Endothelial cell of umbilical vein (primary cell): ENCODE measurements around the gene IQCH. TPM values are rescaled to one million over a fixed set of nuclear protein-coding genes. Genes with fewer than 3 reads are reported as not detected.
A peak's percentile ranks its signal among the peaks of the same experiment; 100 is the strongest.

Experiments used
- BruUV-seq: library from RNA; stranded (reverse); fragments of 400-500 nt; replicated peaks from 2 replicates; lab custom pipeline; 2021; lab: Mats Ljungman, UMichigan
- CTCF ChIA-PET: fragments of 300-600, 350-600 bp; sonication (Branson Sonifier 250); formaldehyde crosslinking; loops from one replicate; lab custom pipeline; 2021; ENCODE audit warnings: antibody characterized with exemption, inconsistent platforms; lab: Charles Lee
- POLR2A ChIA-PET: fragments of 300-600, 350-600 bp; sonication (Branson Sonifier 250); formaldehyde crosslinking; loops from one replicate; lab custom pipeline; 2021; ENCODE audit warnings: antibody characterized with exemption, inconsistent platforms; lab: Charles Lee
- DNase-seq: peaks from one replicate; pipeline ENCODE4 v3.0.0-alpha.2; 2011; ENCODE audit warnings: low read depth, low spot score
- FAIRE-seq: peaks from 2 replicates; lab custom pipeline; 2011; peaks lifted over from hg19 to GRCh38; lab: Jason Lieb, UNC
- H2AFZ ChIP-seq: 2 replicates; pipeline ENCODE4 v1.6.0; 2012; ENCODE audit warnings: low read depth, low read length, control low read depth, inconsistent platforms
- H3K27ac ChIP-seq: 2 replicates; pipeline ENCODE4 v1.5.1; 2011; ENCODE audit warnings: low read depth, mild to moderate bottlenecking, control low read depth, low read length, moderate library complexity; ENCODE audit not compliant: insufficient read depth
- H3K27me3 ChIP-seq, 2 experiments: 2 replicates each; pipeline versions ENCODE4 v1.6.0 to v1.6.1; 2011; ENCODE audit warnings: low read length in 2 of 2, mixed read lengths in 1 of 2; ENCODE audit not compliant: control insufficient read depth in 2 of 2, insufficient read depth in 2 of 2
- H3K36me3 ChIP-seq, 2 experiments: 2 replicates in 1 of 2; 3 replicates in 1 of 2; pipeline ENCODE4 v1.5.1; 2011; ENCODE audit warnings: low read length in 2 of 2, mild to moderate bottlenecking in 1 of 2, moderate library complexity in 1 of 2; ENCODE audit not compliant: control insufficient read depth in 2 of 2, insufficient read depth in 2 of 2; ENCODE audit errors: extremely low read depth in 1 of 2
- H3K4me1 ChIP-seq: 3 replicates; pipeline ENCODE4 v1.5.1; 2011; ENCODE audit warnings: mild to moderate bottlenecking, low read length; ENCODE audit not compliant: control insufficient read depth, insufficient read depth; ENCODE audit errors: extremely low read depth
- H3K4me2 ChIP-seq: 2 replicates; pipeline ENCODE4 v1.6.1; 2011; ENCODE audit warnings: low read length, control low read depth, mixed read lengths; ENCODE audit not compliant: insufficient read depth
- H3K4me3 ChIP-seq, 3 experiments: fragments of 200-600 bp in 1 of 3; sonication (generic), shearing (Covaris generic) in 1 of 3; replicated peaks in 1 of 3; 2 replicates each; pipeline ENCODE4 v1.5.1; 2011 to 2016; ENCODE audit warnings: control low read depth in 3 of 3, low read length in 3 of 3, mild to moderate bottlenecking in 2 of 3, inconsistent platforms in 1 of 3, low read depth in 1 of 3, moderate library complexity in 1 of 3; ENCODE audit not compliant: insufficient read depth in 1 of 3
- H3K79me2 ChIP-seq: 2 replicates; pipeline ENCODE4 v1.6.0; 2012; ENCODE audit warnings: low read length, inconsistent platforms; ENCODE audit not compliant: control insufficient read depth, insufficient read depth
- H3K9ac ChIP-seq: replicated peaks from 2 replicates; pipeline ENCODE3; 2011; ENCODE audit warnings: low read length, control low read depth; ENCODE audit not compliant: insufficient read depth; ENCODE audit errors: extremely low read depth
- H3K9me1 ChIP-seq: replicated peaks from 3 replicates; pipeline ENCODE4 v1.6.0; 2011; ENCODE audit warnings: mild to moderate bottlenecking, low read length; ENCODE audit not compliant: control insufficient read depth, insufficient read depth; ENCODE audit errors: extremely low read depth
- H3K9me3 ChIP-seq: replicated peaks from 2 replicates; pipeline ENCODE4 v1.5.1; 2012; ENCODE audit warnings: low read length, inconsistent platforms; ENCODE audit not compliant: control insufficient read depth, insufficient read depth
- H4K20me1 ChIP-seq: replicated peaks from 2 replicates; pipeline ENCODE3; 2011; ENCODE audit warnings: mild to moderate bottlenecking, low read length; ENCODE audit not compliant: control insufficient read depth, insufficient read depth; ENCODE audit errors: extremely low read depth
- EZH2 ChIP-seq: IDR thresholded peaks from 2 replicates; pipeline ENCODE4 v1.6.1; 2012; ENCODE audit warnings: borderline replicate concordance, low read depth, mild to moderate bottlenecking, moderate library complexity, low read length, inconsistent platforms; ENCODE audit not compliant: severe bottlenecking
- FOS ChIP-seq: IDR thresholded peaks from 2 replicates; pipeline ENCODE4 v1.6.1; 2011; ENCODE audit warnings: mild to moderate bottlenecking, low read length, moderate library complexity, borderline replicate concordance; ENCODE audit not compliant: insufficient read depth
- GATA2 ChIP-seq: IDR thresholded peaks from 2 replicates; pipeline ENCODE4 v1.7.0; 2011; ENCODE audit warnings: low read depth, mild to moderate bottlenecking, moderate library complexity, mixed read lengths, low read length; ENCODE audit not compliant: insufficient read length, insufficient read depth
- JUN ChIP-seq: IDR thresholded peaks from 2 replicates; pipeline ENCODE4 v1.6.1; 2011; ENCODE audit warnings: borderline replicate concordance, low read depth; ENCODE audit not compliant: insufficient read length, insufficient read depth
- POLR2AphosphoS5 ChIP-seq: IDR thresholded peaks from 2 replicates; pipeline ENCODE4 v1.6.1; 2012; ENCODE audit warnings: low read depth, mild to moderate bottlenecking, control low read depth, low read length, moderate library complexity; ENCODE audit not compliant: insufficient read depth
- dilution Hi-C: fragments of 300-500 bp; cut with MboI; formaldehyde crosslinking; loops from one replicate; pipeline ENCODE4 v1.15.0; 2019; ENCODE audit warnings: low sequenced_read_pairs; ENCODE audit not compliant: extremely low pct_ligation_motif_present
- intact Hi-C: fragments of 100-400 bp; cut with micrococcal nuclease; formaldehyde crosslinking; loops from one replicate; pipeline ENCODE4 v1.10.0; 2022
- polyA plus RNA-seq, 4 experiments: library from polyadenylated mRNA; depleted of rRNA in 3 of 4; stranded (reverse) in 3 of 4; unstranded in 1 of 4; fragments of >200 nt; gene quantifications; 2 replicates each; pipeline versions ENCODE4 v1.2.1 to v1.2.3, GENCODE V29; 2011 to 2012; ENCODE audit warnings: missing spikeins in 1 of 4
- total RNA-seq: library from RNA; stranded (reverse); gene quantifications from 2 replicates; pipeline ENCODE4 v1.2.3, GENCODE V29; 2021
- TF ChIP-seq, protein P1 (sequence below), 2 donors: IDR thresholded peaks; 1 replicate in 1 of 2; 2 replicates in 1 of 2; pipeline ENCODE4 v1.5.1; 2011; ENCODE audit warnings: low read length in 2 of 2, mild to moderate bottlenecking in 2 of 2, moderate library complexity in 2 of 2, control low read depth in 1 of 2, inconsistent platforms in 1 of 2, low read depth in 1 of 2; ENCODE audit not compliant: insufficient read depth in 1 of 2; ENCODE audit errors: extremely low read depth in 1 of 2

IQCH gene
- total and polyA plus RNA-seq, 2 donors (not counting 3 experiments of a cell fraction or from before 2014, with no cell fraction given), result 0.29 to 0.51 TPM

- Histone ChIP-seq H3K27ac (no peak overlapping the region), H3K27me3 (no peaks in the 10 kb centered on the region), H3K36me3 (no peaks in the 10 kb centered on the region), H3K79me2 (no peaks in the 10 kb centered on the region), H3K9me1 (no peaks in the 10 kb centered on the region), H3K4me1 (peaks cover 7% of the 10 kb centered on the region), H2AFZ (peak overlapping the region; percentile 79), H3K9ac (no peak overlapping the region), H4K20me1 (no peaks in the 10 kb centered on the region), H3K9me3 (no peaks in the 10 kb centered on the region), H3K4me2 (peak overlapping the region; percentile 45), H3K4me3 (peak overlapping the region in 1 of 3 experiments; percentile 47)
- dilution Hi-C loops (no loop called here), intact Hi-C loops (loop anchor here (1.0 kb wide), 1 partner anchor 335 kb away; no protein-coding TSS in a partner anchor)
- no peak for TF ChIP-seq FOS
- no peak for TF ChIP-seq GATA2
- no peak for TF ChIP-seq JUN
- TF ChIP-seq, protein P1, sequence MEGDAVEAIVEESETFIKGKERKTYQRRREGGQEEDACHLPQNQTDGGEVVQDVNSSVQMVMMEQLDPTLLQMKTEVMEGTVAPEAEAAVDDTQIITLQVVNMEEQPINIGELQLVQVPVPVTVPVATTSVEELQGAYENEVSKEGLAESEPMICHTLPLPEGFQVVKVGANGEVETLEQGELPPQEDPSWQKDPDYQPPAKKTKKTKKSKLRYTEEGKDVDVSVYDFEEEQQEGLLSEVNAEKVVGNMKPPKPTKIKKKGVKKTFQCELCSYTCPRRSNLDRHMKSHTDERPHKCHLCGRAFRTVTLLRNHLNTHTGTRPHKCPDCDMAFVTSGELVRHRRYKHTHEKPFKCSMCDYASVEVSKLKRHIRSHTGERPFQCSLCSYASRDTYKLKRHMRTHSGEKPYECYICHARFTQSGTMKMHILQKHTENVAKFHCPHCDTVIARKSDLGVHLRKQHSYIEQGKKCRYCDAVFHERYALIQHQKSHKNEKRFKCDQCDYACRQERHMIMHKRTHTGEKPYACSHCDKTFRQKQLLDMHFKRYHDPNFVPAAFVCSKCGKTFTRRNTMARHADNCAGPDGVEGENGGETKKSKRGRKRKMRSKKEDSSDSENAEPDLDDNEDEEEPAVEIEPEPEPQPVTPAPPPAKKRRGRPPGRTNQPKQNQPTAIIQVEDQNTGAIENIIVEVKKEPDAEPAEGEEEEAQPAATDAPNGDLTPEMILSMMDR (IDR thresholded peaks at IDR 0.05; ENCODE audit: extremely low read depth in 1 of 2, insufficient read depth in 1 of 2, low read depth in 1 of 2, low read length in 2 of 2), result peak in 1 of 2 donors; percentile 3
- TF ChIP-seq POLR2AphosphoS5, result no peak
- TF ChIP-seq EZH2, result no peak
- DNase-seq (peak; percentile 48), FAIRE-seq (no peak)
- BruUV-seq, result no TSS peak
- ChIA-PET CTCF (interaction anchor here (0.6 to 2.6 kb wide), 18 partner anchors 9 to 552 kb away, joined by 3 to 23 read pairs (median 4); partner anchors contain the start of genes C15orf61 and MAP2K5), POLR2A (no interaction called here)
Measured at GRCh38 chr15:67501177-67501835, 246.7 kb downstream of the IQCH start.
